GM12875 (cell line): ENCODE measurements around the gene PTBP3.
A peak's percentile ranks its signal among the peaks of the same experiment; 100 is the strongest.

Experiments used
- H3K4me3 ChIP-seq: one replicate; pipeline ENCODE4 v1.5.1; 2011; ENCODE audit warnings: low read depth, low read length, control low read depth
- TF ChIP-seq, protein P1 (sequence below): IDR thresholded peaks from 2 replicates; pipeline ENCODE4 v1.5.1; 2011; ENCODE audit warnings: low read depth, mild to moderate bottlenecking, control low read depth, inconsistent platforms, low read length, moderate library complexity, borderline replicate concordance; ENCODE audit not compliant: insufficient read depth

The PTBP3 gene

DNA sequence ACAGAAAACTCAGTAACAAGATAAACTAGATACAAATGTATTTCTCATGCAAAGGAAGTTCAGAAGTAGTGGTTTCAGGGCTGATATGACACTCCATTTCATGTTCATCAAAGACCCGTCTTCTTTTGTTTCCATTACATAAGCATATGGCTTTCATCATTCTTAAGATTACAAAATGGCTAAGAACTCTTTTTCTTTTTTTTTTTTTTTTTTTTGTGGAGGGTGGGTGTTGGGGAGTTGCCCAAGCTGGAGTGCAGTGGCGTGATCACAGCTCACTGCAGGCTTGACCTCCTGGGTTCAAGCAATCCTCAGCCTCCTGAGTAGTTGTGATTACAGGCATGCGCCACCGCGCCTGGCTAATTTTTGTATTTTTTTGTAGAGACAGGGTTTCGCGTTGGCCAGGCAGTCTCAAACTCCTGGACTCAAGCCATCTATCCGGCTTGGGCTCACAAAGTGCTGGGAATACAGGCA, 22.0 kb upstream of the PTBP3 start:
- TF ChIP-seq, protein P1, sequence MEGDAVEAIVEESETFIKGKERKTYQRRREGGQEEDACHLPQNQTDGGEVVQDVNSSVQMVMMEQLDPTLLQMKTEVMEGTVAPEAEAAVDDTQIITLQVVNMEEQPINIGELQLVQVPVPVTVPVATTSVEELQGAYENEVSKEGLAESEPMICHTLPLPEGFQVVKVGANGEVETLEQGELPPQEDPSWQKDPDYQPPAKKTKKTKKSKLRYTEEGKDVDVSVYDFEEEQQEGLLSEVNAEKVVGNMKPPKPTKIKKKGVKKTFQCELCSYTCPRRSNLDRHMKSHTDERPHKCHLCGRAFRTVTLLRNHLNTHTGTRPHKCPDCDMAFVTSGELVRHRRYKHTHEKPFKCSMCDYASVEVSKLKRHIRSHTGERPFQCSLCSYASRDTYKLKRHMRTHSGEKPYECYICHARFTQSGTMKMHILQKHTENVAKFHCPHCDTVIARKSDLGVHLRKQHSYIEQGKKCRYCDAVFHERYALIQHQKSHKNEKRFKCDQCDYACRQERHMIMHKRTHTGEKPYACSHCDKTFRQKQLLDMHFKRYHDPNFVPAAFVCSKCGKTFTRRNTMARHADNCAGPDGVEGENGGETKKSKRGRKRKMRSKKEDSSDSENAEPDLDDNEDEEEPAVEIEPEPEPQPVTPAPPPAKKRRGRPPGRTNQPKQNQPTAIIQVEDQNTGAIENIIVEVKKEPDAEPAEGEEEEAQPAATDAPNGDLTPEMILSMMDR, result no peak
- no peak overlapping the region for H3K4me3 ChIP-seq

DNA sequence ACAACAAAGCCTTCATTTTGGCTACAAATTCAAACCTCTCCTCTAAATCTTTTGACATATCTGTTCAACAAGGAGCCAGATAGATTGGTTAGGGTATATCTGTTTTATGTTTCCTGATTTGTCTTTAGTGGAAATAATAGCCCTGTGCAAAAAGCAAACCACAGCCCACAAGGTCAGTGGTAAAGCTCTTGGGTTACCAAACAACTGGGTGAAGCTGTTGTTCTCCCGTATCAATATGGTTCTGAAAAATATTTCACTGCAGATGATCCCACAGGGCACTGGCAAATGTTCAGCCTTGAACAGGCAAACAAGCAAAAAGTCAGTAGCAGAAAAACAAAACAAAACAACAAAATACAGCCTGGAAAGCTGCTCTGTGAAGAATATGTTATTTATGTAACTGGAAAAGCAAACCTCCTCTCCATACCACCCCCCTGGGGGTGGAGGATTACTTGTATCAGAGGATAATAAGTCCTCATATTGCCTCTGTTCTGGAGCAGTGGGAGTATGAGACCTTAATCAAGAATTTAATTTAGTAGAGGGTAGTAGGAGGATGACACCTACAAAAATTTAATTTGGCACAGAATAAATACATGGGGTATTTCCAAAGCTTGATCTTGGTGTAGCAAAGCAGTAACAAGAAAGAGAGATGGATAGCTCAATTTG, 20.8 kb upstream of the PTBP3 start:
- H3K4me3 ChIP-seq, result no peak overlapping the region
- TF ChIP-seq, protein P1, result no peak

DNA sequence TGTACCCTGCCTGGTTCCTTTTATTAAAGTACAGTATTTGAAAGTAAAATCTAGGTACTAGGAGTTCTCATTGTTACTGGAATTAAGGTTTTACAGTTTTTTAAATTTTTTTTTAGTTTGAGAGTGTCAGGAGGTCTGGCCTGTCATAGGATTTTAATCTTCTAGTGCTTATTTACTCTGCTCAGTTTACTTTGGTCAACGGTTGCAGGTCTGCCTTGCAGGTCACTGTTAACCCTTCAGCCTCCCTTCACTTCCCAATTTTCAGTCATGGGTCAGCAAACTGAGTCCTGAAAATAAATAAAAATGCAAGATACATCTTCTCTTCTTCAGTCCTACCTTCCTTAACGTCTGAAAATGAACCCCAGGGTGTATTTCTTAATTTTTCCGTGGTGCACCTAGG, 18.8 kb upstream of the PTBP3 start:
- TF ChIP-seq, protein P1, result no peak
- no peak overlapping the region for H3K4me3 ChIP-seq

DNA sequence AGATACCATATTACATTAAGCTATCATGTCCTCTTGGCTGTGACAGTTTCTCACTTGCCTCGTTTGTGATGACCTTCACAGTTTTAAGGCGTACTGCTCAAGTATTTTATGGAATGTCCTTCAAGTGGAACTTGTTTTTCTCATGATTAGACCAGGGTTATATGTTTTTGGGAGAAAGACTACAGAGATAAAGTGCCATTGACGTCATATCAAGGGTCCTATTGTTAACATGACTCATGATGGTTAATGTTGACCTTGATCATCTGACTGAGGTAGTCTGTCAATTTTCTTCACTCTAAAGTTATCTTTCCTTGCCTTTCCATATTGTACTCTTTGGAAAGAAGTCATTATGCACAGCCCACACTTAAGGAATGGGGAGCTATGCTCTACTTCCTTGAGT, 17.8 kb upstream of the PTBP3 start:
- TF ChIP-seq, protein P1, result no peak
- no peak overlapping the region for H3K4me3 ChIP-seq

GRCh38 chr9:112349008-112349333, 15.6 kb upstream of the PTBP3 start:
- TF ChIP-seq, protein P1, result no peak
- no peak overlapping the region for H3K4me3 ChIP-seq

DNA sequence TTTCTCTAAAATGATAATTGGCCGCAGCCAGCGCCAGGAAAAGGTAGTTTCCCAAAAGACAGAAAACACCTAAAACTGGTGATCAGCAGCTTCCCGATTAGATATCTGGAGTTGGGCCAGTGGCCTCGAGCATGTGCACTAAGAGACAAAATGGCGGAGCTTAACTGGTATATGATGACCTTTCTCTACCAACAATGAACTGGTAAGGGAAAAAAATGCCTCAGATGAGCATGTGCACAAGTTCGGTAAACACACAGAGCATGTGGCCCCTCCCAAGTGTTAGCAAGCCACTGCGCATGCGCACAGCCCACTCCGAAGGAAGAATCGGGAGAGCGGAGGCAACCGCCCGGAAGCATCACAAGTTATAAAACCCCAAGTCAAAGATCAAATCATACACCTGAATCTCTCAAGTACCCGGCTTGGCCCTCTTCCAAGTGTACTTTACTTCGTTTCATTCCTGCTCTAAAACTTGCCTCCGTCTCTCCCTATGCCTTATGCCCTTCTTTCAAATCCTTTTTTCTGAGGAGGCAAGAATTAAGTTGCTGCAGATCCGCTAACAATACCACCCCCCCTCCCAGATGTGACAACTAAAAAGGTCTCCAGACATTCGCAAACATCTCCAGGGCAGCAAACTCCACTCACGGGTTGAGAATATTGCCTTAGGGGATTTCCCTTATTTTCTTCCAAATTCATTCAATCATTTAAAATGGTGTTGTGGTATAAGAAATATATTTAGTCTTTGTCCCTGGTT, 15.0 kb upstream of the PTBP3 start:
- TF ChIP-seq, protein P1, result no peak
- H3K4me3 ChIP-seq, result peak overlapping the region; percentile 41

DNA sequence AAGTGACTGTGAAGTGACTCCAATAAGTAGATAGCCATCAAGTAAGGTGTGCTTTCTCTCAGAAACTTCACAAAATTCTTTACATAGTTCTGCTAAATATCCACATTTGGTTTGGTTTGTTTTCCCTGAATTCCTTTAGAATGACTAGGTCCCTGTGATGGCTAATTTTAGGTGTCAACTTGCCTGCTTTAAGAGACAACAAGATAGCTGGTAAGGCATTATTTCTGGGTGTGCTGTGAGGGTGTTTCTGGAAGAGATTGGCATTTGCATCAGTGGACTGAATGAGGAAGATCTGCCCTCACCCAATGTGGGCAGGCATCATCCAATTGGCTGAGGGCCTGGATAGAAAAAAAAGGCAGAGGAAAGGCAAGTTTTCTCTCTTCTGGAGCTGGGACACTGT, 8.3 kb upstream of the PTBP3 start:
- H3K4me3 ChIP-seq, result no peak overlapping the region
- TF ChIP-seq, protein P1, result no peak
